Right ventricle myocardium inferior (tissue), 1 donor: Measurements from ENCODE around the gene TENM4. TPM values are rescaled to one million over a fixed set of nuclear protein-coding genes. Genes with fewer than 3 reads are reported as not detected.
"Not testable (repeated sequence)": the region's sequence is repeated elsewhere in the genome, so short reads cannot be mapped to it uniquely, and the experiment has no call there.

Experiments used
- ATAC-seq: fragments of 200-7000 bp; cut with Tn5 transposase; one replicate; pipeline ENCODE4 v1.9.1; 2020; ENCODE audit warnings: mild to moderate bottlenecking, moderate library complexity
- DNase-seq: peaks from one replicate; pipeline ENCODE4 v3.0.0; 2021; ENCODE audit errors: missing footprints
- intact Hi-C: fragments of 100-400 bp; cut with DNase I; formaldehyde crosslinking; loops from one replicate; pipeline ENCODE4 v1.11.0; 2022
- total RNA-seq: library from RNA; stranded (reverse); fragmentation: NEBNext Ultra II Directional; extraction: Animal tissue kit (Norgen Biotek cat#: 25700); gene quantifications from one replicate; pipeline ENCODE4 v1.2.1, GENCODE V29; 2021
- donor health status: DM: no; HTN: yes; CAD: no; lungs with severe emphysema.

TENM4 gene
- total RNA-seq, 1 donor from 2014 or later = 0.35 TPM

GRCh38 chr11:78906566-78906965 lies 534.3 kb downstream of the TENM4 start:
- intact Hi-C loops = no loop called here
- ATAC-seq (no peak), DNase-seq (no peak)

GRCh38 chr11:78905756-78906155 lies 535.1 kb downstream of the TENM4 start:
- ATAC-seq = peak; percentile 79
- intact Hi-C loops = no loop called here
- no peak for DNase-seq

DNA sequence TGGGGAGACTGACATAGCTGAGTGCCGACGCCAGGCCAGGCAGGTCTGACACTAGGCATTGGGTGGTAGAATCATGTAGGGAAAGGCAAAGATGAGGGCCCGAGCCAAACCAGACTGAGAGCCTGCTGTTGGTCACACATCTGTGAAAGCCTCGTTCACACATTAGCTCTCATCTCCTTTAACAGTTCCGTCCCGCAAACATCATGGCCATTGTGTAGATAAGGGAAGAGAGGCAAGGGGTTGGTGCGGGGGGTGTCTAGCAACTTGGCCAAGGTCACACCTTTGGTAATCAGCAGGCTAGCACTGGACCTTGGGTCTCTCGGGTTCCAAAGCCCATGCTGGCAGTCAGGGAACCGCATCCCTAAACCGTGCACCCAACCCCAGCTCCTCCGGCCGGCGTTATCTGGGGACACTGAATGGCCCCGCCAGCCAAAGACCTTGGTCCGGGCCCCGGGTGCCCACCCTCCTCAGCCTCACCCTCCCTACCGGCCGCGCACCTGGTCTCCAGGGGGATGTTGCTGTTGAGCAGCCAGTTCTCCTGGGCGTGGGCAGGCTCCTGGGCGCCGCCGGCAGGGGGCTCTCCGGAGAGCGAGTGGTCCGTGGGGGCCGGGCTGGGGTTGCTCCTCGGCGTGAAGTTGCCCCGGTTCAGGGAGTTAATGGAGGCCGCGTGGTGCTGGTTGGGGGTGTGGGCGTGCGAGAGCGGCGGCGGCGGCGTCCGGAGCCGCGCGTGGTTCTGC lies 537.9 kb downstream of the TENM4 start:
- ATAC-seq (no peak), DNase-seq (no peak)
- intact Hi-C loops = no loop called here

DNA sequence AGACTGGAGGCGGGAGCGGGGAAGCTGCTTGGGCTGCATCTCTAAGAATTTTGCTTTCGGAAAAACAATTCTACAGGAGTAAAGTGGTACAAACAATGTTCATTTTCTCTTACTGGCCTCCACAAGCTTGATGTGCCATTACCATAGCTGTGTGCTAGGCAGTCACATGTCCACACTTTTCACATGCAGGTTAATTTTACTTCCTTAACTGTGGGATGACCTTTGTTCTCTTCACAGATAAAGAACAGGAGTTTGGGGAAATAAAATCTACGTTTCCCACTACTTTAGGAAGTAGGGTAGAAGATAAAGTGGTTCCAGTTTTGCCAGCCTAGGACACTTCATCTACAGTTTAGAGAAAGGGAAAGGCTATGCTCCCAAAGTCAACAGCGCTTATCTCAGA lies 539.0 kb downstream of the TENM4 start:
- ATAC-seq = no peak
- intact Hi-C loops = no loop called here
- DNase-seq = no peak

- no peak for ATAC-seq
- no peak for DNase-seq
- intact Hi-C loops = no loop called here
Observed at GRCh38 chr11:78898266-78898775, 542.5 kb downstream of the TENM4 start.

DNA sequence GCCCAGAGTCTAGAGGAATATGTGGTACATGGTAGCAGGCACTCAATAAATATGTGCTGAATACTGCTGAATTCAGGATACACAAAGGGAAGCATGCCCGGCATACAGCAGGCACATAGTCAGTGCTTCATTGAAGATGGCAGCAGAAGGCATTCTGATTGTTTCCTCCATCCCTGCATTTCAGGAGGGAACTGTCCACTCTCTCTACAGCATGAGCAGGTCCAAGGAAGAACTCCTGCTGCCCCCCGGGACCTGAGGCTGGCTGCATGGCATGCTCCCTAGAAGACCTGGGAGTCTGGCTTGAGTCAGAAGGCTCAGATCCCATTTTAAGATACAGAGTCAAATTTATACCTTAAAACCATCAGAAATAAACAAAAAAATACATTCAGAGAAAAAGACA lies 546.8 kb downstream of the TENM4 start:
- no peak for ATAC-seq
- intact Hi-C loops = no loop called here
- DNase-seq = no peak

- DNase-seq = no peak
- ATAC-seq = no peak
- intact Hi-C loops = no loop called here
Observed at GRCh38 chr11:78889698-78890097, 551.1 kb downstream of the TENM4 start.

DNA sequence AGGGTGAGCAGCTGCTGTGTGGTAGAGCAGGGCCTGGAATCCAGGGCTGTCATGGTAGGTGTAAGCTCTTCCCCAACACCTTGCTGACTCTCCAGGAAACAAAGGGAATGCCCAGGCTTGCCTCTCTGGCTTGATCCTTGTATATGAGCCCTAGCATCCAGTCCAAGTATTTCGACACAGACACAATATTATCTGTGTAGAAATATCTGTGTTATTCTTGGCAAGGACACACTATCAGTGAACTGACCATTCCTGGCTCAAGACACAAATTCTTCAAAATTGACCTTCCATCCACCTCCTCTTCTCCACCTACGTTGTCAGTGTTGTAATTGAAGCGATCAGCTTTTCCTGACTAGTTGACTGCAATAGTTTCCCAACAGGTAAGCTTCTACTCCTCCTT lies 554.2 kb downstream of the TENM4 start:
- ATAC-seq (peak; percentile 85), DNase-seq (no peak)
- intact Hi-C loops = no loop called here

DNA sequence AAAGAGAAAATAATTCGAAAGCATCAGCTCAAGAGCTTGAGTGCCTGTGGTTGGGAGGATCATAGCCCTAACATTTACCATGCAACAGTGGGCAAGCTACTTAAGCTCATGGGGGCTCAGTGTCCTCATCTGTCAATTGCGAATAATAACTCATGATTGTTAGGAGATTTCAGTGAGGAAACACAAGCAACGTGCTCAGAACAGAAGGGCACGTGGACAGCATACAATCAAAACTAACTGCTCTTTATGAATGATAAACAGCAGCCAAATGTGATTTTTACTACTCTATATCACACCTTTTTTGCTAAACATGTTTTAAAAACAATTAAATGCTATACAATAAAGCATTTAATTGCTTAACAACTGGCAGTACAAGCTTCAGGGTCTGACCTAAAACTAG lies 556.1 kb downstream of the TENM4 start:
- intact Hi-C loops = no loop called here
- DNase-seq = no peak
- ATAC-seq = no peak

DNA sequence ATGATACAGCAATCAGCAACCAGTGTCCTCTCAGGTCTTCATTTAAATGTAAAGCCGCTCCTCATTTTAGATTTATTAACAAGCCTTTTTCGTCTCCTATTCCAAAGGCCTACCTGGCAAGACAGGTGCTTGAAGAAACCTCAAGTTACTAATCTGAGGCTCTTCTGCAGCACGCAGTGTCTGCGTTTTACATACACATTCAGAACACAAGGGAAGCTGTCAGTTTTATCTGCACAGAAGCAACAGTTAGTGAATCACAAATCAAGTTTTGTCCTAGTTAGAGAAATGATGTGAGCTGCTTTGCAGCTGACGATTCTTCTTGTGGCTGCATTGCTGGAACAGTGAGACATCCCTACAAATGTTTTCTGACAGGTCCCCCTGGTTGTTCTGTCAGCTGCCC lies 557.3 kb downstream of the TENM4 start:
- DNase-seq (no peak), ATAC-seq (no peak)
- intact Hi-C loops = no loop called here

- ATAC-seq, intact Hi-C loops, DNase-seq: not testable (repeated sequence)
Observed at GRCh38 chr11:78879094-78879980, 561.5 kb downstream of the TENM4 start.

GRCh38 chr11:78878631-78879030 lies 562.2 kb downstream of the TENM4 start:
- intact Hi-C loops = no loop called here
- no peak for DNase-seq
- ATAC-seq = no peak

- intact Hi-C loops = no loop called here
- DNase-seq (no peak), ATAC-seq (no peak)
Observed at GRCh38 chr11:78876676-78877075, 564.2 kb downstream of the TENM4 start.

DNA sequence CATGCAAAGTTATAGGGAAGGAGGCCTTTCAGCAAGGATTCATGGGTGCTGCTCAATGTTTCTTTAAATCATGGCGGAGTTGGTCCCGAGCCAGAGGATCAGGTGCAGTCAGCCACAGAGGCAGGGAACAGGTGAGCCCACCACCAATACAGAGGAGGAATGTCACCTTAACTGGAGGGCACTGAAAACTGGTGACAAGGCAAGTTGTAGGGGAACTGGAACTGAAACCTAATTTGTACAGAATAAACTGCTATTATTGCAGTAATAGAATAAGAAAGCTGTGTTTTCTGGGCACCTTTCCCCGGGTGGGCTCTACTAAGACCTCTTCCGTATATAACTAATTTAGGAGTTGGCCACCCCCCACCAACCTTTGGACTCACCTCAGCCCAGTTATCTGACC lies 570.2 kb downstream of the TENM4 start:
- intact Hi-C loops = no loop called here
- ATAC-seq (no peak), DNase-seq (no peak)

GRCh38 chr11:78869293-78869692 lies 571.5 kb downstream of the TENM4 start:
- intact Hi-C loops = no loop called here
- DNase-seq (no peak), ATAC-seq (no peak)

DNA sequence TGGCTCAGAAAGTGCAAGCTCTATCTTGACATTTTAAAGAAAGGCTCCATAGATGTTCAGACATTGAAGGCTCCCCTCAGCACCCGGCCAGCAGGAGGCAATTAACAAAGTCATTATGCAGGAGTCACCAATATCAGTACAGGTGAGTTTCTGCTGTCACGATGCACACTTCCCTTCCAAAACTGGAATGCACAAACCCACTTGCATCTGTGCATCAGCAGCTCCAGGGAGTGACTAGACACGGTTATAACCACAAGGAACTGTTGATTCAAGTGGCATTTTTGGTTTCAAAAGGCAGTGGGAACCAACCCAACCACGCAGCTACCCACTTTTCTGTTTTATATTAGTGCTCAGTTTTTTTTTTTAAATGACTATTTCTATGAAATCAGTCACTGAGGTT lies 572.3 kb downstream of the TENM4 start:
- DNase-seq (no peak), ATAC-seq (no peak)
- intact Hi-C loops = no loop called here

- DNase-seq (no peak), ATAC-seq (no peak)
- intact Hi-C loops = no loop called here
Observed at GRCh38 chr11:78860720-78861422, 580.0 kb downstream of the TENM4 start.

DNA sequence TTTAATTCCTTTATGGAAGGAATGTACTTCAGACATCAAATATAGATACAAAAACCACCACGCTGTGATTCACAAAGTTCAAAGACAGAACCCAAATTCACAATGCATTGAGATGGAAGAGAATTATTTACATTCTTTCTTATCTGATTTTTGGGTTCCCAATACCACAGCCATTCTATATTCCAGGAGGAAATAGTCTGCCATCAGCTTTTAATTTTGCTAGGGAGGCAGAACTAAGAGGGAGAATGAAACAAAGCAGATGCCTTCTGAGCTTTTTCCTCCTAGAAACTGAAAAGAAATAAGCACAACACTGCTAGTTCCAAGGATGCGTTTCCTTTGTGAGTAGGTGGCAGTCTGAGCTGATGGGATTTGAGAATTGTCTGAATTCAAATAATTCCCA lies 583.1 kb downstream of the TENM4 start:
- intact Hi-C loops = no loop called here
- DNase-seq = no peak
- no peak for ATAC-seq

DNA sequence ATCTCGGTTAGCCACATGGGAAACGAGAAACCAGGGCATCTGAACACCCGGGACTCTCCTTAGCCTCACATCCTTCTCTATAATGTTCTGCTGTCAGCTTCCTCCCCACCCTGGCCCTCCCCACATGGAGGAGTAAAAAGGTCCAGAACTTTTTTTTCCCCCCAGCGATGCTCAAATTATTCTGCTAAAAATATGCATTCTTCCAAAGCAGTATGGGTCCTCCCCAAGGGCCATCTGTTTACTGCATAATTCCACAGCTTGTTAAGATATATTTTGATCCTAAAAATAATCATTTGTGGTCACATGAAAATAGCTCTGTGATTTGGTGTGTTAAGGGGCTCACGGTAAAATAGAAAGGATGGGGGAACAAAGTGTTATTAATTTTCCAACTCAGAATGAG lies 584.6 kb downstream of the TENM4 start:
- ATAC-seq = no peak
- DNase-seq = no peak
- intact Hi-C loops = no loop called here
